OCI-LY1 (cell line): ENCODE results near the gene CYP11A1.

Experiments used
- EZH2 ChIP-seq: fragments of 200-600 bp; sonication (generic), shearing (Covaris generic); IDR thresholded peaks from 2 replicates; pipeline ENCODE4 v1.8.0; 2017; ENCODE audit warnings: borderline replicate concordance, mixed run types, mild to moderate bottlenecking, antibody characterized with exemption, low read length, moderate library complexity, mixed read lengths
- TF ChIP-seq, protein P1 (sequence below): fragments of 200-600 bp; sonication (generic), shearing (Covaris generic); IDR thresholded peaks from 2 replicates; pipeline ENCODE4 v1.5.1; 2017; ENCODE audit warnings: mild to moderate bottlenecking, antibody characterized with exemption, low read length, moderate library complexity, mixed read lengths

DNA sequence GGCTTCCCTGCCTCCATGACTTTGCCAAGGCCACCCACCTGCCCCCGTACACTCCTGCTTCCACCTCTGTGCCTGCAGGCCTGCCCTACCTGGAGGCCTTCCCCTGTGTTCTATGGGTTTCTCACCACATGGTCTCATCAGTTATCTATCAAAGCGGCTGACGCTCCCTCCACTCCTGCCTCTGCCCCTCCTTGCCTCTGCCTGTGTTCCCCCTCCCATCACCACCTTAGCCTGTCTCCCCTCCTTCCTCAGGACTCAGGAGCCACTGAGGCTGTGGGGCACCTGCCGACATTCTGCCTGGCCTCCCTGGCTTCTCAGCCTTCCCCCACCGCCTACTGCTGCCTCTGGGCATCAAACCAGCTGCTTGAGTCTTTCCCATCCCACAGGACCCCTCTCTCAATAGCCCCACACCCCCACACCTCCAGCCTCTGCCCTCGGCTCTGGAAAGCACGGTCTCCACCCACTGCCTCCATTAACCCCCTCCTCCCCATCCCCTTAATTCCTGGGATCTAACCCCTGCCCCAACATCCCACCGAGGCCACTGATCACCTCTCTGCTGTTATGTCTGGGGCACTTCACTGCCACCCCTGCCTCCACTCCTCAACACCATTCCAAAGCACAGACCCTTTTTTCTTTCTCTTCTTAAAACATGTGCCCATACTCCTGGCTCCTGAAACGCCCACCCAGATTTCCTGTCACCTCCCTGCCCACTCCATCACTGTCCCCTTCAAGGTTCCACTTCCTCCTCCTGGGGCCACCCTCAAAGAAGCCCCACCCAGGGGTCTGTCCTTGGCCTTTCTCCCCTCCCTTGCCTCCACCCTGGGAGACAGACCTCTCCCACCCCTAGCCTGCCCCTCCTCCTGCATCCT lies 24.4 kb upstream of the CYP11A1 start:
- TF ChIP-seq, protein P1, sequence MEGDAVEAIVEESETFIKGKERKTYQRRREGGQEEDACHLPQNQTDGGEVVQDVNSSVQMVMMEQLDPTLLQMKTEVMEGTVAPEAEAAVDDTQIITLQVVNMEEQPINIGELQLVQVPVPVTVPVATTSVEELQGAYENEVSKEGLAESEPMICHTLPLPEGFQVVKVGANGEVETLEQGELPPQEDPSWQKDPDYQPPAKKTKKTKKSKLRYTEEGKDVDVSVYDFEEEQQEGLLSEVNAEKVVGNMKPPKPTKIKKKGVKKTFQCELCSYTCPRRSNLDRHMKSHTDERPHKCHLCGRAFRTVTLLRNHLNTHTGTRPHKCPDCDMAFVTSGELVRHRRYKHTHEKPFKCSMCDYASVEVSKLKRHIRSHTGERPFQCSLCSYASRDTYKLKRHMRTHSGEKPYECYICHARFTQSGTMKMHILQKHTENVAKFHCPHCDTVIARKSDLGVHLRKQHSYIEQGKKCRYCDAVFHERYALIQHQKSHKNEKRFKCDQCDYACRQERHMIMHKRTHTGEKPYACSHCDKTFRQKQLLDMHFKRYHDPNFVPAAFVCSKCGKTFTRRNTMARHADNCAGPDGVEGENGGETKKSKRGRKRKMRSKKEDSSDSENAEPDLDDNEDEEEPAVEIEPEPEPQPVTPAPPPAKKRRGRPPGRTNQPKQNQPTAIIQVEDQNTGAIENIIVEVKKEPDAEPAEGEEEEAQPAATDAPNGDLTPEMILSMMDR = no peak
- no peak for TF ChIP-seq EZH2
